Astrocyte (in vitro differentiated cells and primary cell): ENCODE measurements around the gene SSH2. TPM values are rescaled to one million over a fixed set of nuclear protein-coding genes. Genes with fewer than 3 reads are reported as not detected.

Source experiments
- DNase-seq: peaks from one replicate; pipeline ENCODE4 v3.0.0-alpha.2; 2010; ENCODE audit warnings: low read depth
- FAIRE-seq: peaks from 2 replicates; lab custom pipeline; 2011; peaks lifted over from hg19 to GRCh38; lab: Jason Lieb, UNC
- H2AFZ ChIP-seq: 2 replicates; pipeline ENCODE4 v1.6.0; 2012; ENCODE audit warnings: low read depth, low read length, inconsistent platforms
- H3K27ac ChIP-seq: 2 replicates; pipeline ENCODE4 v1.5.1; 2011; ENCODE audit warnings: low read depth, low read length, inconsistent platforms
- H3K27me3 ChIP-seq: 2 replicates; pipeline ENCODE4 v1.6.0; 2011; ENCODE audit warnings: low read length, inconsistent platforms; ENCODE audit not compliant: insufficient read depth
- H3K36me3 ChIP-seq: 2 replicates; pipeline ENCODE4 v1.5.1; 2011; ENCODE audit warnings: low read length, inconsistent platforms; ENCODE audit not compliant: insufficient read depth
- H3K4me1 ChIP-seq: 2 replicates; pipeline ENCODE4 v1.5.1; 2011; ENCODE audit warnings: low read length, inconsistent platforms; ENCODE audit not compliant: insufficient read depth
- H3K4me2 ChIP-seq: 2 replicates; pipeline ENCODE4 v1.6.0; 2012; ENCODE audit warnings: low read length, inconsistent platforms
- H3K4me3 ChIP-seq: 2 replicates; pipeline ENCODE4 v1.5.1; 2011; ENCODE audit warnings: low read depth, mild to moderate bottlenecking, low read length, inconsistent platforms; ENCODE audit not compliant: insufficient read depth
- H3K79me2 ChIP-seq: 2 replicates; pipeline ENCODE4 v1.6.0; 2012; ENCODE audit warnings: mild to moderate bottlenecking, low read length, inconsistent platforms; ENCODE audit not compliant: insufficient read depth
- H3K9ac ChIP-seq: 2 replicates; pipeline ENCODE4 v1.6.0; 2012; ENCODE audit warnings: mild to moderate bottlenecking, low read length, inconsistent platforms
- H3K9me3 ChIP-seq: 2 replicates; pipeline ENCODE4 v1.5.1; 2012; ENCODE audit warnings: low read depth, mild to moderate bottlenecking, low read length, inconsistent platforms; ENCODE audit not compliant: insufficient read depth
- H4K20me1 ChIP-seq: 2 replicates; pipeline ENCODE4 v1.6.0; 2012; ENCODE audit warnings: low read length, inconsistent platforms; ENCODE audit not compliant: insufficient read depth
- H3K27ac Mint-ChIP-seq: one replicate; pipeline ENCODE4 v1.8.0; 2021; ENCODE audit warnings: mild to moderate bottlenecking, mixed read lengths; ENCODE audit not compliant: unreplicated experiment
- H3K27me3 Mint-ChIP-seq: one replicate; pipeline ENCODE4 v1.8.0; 2021; ENCODE audit warnings: low read depth, mixed read lengths; ENCODE audit not compliant: unreplicated experiment
- H3K36me3 Mint-ChIP-seq: one replicate; pipeline ENCODE4 v1.8.0; 2021; ENCODE audit warnings: low read depth, mixed read lengths; ENCODE audit not compliant: unreplicated experiment
- H3K4me1 Mint-ChIP-seq: one replicate; pipeline ENCODE4 v1.8.0; 2021; ENCODE audit warnings: low read depth, mixed read lengths; ENCODE audit not compliant: unreplicated experiment
- H3K4me3 Mint-ChIP-seq: one replicate; pipeline ENCODE4 v1.8.0; 2021; ENCODE audit warnings: mild to moderate bottlenecking, moderate library complexity, mixed read lengths; ENCODE audit not compliant: unreplicated experiment
- H3K9me3 Mint-ChIP-seq: one replicate; pipeline ENCODE4 v1.8.0; 2021; ENCODE audit warnings: mild to moderate bottlenecking, mixed read lengths; ENCODE audit not compliant: unreplicated experiment
- CTCF ChIP-seq: IDR thresholded peaks from 2 replicates; pipeline ENCODE4 v1.5.1; 2011; ENCODE audit warnings: low read depth, mild to moderate bottlenecking, inconsistent platforms, low read length, moderate library complexity; ENCODE audit not compliant: insufficient read depth
- EZH2 ChIP-seq: IDR thresholded peaks from 2 replicates; pipeline ENCODE4 v1.6.1; 2012; ENCODE audit warnings: mild to moderate bottlenecking, low read length, inconsistent platforms; ENCODE audit not compliant: insufficient read depth
- total RNA-seq: library from RNA; stranded (reverse); gene quantifications from 2 replicates; pipeline ENCODE4 v1.2.1, GENCODE V29; 2021

The SSH2 gene
- total RNA-seq, 1 donor from 2014 or later: 31.1 TPM

- Histone ChIP-seq H4K20me1 (peaks cover 9% of the 10 kb centered on the region), H3K9ac (no peak overlapping the region), H3K27me3 (no peaks in the 10 kb centered on the region), H3K4me2 (no peak overlapping the region), H3K27ac (no peak overlapping the region), H3K9me3 (no peaks in the 10 kb centered on the region), H3K79me2 (no peaks in the 10 kb centered on the region), H3K36me3 (peaks cover 4% of the 10 kb centered on the region), H3K4me1 (no peaks in the 10 kb centered on the region), H3K4me3 (no peak overlapping the region), H2AFZ (no peak overlapping the region)
- Mint-ChIP-seq H3K27me3 (no peaks in the 10 kb centered on the region), H3K4me1 (peaks cover 12% of the 10 kb centered on the region), H3K27ac (no peak overlapping the region), H3K9me3 (no peaks in the 10 kb centered on the region), H3K36me3 (peaks cover 7% of the 10 kb centered on the region), H3K4me3 (no peak overlapping the region)
- no peak for DNase-seq
- no peak for FAIRE-seq
- TF ChIP-seq CTCF: no peak
- no peak for TF ChIP-seq EZH2
Observed at GRCh38 chr17:29705386-29705785, 224.6 kb downstream of the SSH2 start.

DNA sequence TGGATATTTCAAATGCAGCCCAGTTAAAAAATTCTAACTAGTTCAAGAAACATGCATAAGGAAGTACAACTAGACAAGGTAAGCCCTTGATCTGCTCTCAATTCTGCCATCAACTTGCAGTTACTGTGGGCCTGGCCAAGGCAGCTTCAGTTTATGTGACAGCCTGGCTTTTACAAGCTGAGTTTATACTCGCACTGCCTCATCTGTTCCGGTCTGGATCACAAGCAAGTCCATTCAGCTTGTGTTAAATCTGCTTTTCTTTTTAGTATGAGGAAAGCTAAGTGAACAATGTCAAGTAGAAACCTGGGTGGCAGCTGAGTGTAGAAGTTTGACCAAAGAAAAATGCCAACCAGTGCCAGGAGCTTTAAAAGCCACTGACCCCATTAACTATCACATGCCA is 230.7 kb downstream of the SSH2 start:
- Histone ChIP-seq H3K9me3 (no peaks in the 10 kb centered on the region), H3K4me1 (no peaks in the 10 kb centered on the region), H3K79me2 (no peaks in the 10 kb centered on the region), H3K27me3 (no peaks in the 10 kb centered on the region), H4K20me1 (no peaks in the 10 kb centered on the region), H3K36me3 (peaks cover 6% of the 10 kb centered on the region), H3K4me3 (no peak overlapping the region), H3K9ac (no peak overlapping the region), H3K4me2 (no peak overlapping the region), H2AFZ (no peak overlapping the region), H3K27ac (no peak overlapping the region)
- DNase-seq (no peak), FAIRE-seq (no peak)
- no peaks in the 10 kb centered on the region for H3K27me3 Mint-ChIP-seq
- no peak for TF ChIP-seq CTCF
- H3K27ac Mint-ChIP-seq: no peak overlapping the region
- H3K4me1 Mint-ChIP-seq: no peaks in the 10 kb centered on the region
- H3K9me3 Mint-ChIP-seq: no peaks in the 10 kb centered on the region
- peaks cover 8% of the 10 kb centered on the region for H3K36me3 Mint-ChIP-seq
- no peak overlapping the region for H3K4me3 Mint-ChIP-seq

DNA sequence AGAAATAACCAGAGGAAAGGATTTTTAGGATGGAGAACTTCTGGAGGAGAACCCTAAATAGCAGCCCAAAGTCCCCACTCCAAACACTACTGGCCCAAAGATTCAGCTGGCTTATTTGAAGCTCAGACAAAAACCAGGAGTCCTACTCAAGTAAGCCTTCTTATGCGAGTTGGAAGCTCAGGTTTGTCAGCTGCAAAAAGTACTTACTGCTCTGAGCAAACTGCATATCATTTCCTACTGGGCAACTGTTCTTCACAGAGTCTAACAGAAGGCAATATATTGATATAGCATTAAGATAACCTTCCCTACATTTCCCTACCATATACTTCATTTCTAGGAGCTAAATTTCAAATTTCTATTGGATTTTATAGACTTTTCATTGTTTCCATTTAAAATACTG is 231.2 kb downstream of the SSH2 start:
- Histone ChIP-seq H2AFZ (no peak overlapping the region), H4K20me1 (no peaks in the 10 kb centered on the region), H3K4me2 (no peak overlapping the region), H3K4me3 (no peak overlapping the region), H3K27ac (no peak overlapping the region), H3K79me2 (no peaks in the 10 kb centered on the region), H3K9ac (no peak overlapping the region), H3K27me3 (no peaks in the 10 kb centered on the region), H3K4me1 (no peaks in the 10 kb centered on the region), H3K9me3 (no peaks in the 10 kb centered on the region), H3K36me3 (peaks cover 6% of the 10 kb centered on the region)
- Mint-ChIP-seq H3K9me3 (no peaks in the 10 kb centered on the region), H3K36me3 (peaks cover 10% of the 10 kb centered on the region), H3K4me3 (no peak overlapping the region), H3K4me1 (no peaks in the 10 kb centered on the region), H3K27ac (no peak overlapping the region), H3K27me3 (no peaks in the 10 kb centered on the region)
- TF ChIP-seq EZH2 (no peak), CTCF (no peak)
- no peak for DNase-seq
- no peak for FAIRE-seq
